ENCODE data around the gene LRP1B. TPM values are rescaled to one million over a fixed set of nuclear protein-coding genes. Genes with fewer than 3 reads are reported as not detected.
A peak's percentile ranks its signal among the peaks of the same experiment; 100 is the strongest.

Gene LRP1B
- total RNA-seq, 2 donors from 2014 or later = 0.79 to 1.8 TPM

DNA sequence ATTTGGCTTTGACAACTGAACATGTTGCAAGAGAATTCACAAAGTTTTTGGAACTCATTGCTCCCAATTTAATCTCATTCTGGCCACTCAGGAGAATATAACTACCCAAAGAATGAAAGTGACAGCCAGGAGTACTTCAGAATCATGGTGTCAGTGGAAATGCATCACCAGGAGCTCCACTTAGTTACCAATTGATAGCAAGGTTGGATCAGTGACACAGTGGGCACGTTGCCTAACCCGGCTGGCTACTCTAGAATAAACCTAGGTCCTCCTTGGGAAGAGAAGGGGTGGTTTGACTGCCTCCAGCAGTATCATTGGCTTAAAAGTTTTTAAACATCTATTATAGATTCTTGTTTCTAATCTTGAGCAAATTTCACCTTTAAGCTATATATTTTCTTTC, 40.0 kb upstream of the LRP1B start:
- Mint-ChIP-seq H3K27me3 (ENCODE audit: insufficient read depth) (no peaks in the 10 kb centered on the region), H3K27ac (no peak overlapping the region)

DNA sequence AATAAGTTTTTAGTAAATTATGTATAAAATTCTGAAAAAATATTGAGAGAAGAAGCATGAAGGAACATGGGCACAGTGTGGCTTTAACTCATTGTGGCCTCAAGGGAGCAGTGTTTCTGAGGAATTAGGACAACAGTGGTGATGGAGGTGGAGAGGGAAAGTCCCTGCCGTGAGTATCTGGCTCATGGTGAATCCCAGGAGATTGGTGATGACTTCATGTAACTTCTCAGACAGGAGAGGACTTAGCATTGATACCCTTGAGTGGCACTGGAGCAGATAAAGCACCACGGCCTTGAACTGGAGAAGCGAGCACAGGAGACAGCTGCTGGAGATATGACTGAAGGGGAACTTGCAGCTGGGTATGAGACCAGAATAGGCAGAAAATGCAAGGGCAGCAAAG, 35.0 kb upstream of the LRP1B start:
- no peaks in the 10 kb centered on the region for H3K36me3 Mint-ChIP-seq (ENCODE audit: low read depth)
- H3K27me3 Mint-ChIP-seq (ENCODE audit: insufficient read depth) = peaks cover 4% of the 10 kb centered on the region
- 46 to 63% methylated on average over 3 of the region's 3 CpGs for WGBS, 2 experiments (ENCODE audit: insufficient coverage in 1 of 2, insufficient read length in 1 of 2)
- no peak overlapping the region for H3K27ac Mint-ChIP-seq
- Histone ChIP-seq H3K9ac (ENCODE audit: extremely low read depth, low read length, poor library complexity, severe bottlenecking) (no peak overlapping the region), H3K4me3 (ENCODE audit: low read length) (no peak overlapping the region), H3K9me3 (ENCODE audit: control insufficient read depth, low read length) (no peaks in the 10 kb centered on the region), H3K36me3 (ENCODE audit: control insufficient read depth, insufficient read depth, low read length) (no peaks in the 10 kb centered on the region), H3K27ac (ENCODE audit: low read depth, low read length) (no peak overlapping the region), H3K4me1 (ENCODE audit: control insufficient read depth, insufficient read depth, low read length) (no peaks in the 10 kb centered on the region), H3K27me3 (ENCODE audit: control insufficient read depth, insufficient read depth, low read length, poor library complexity, severe bottlenecking) (no peaks in the 10 kb centered on the region)
- no peaks in the 10 kb centered on the region for H3K9me3 Mint-ChIP-seq
- H3K4me3 Mint-ChIP-seq = no peak overlapping the region
- DNase-seq = peak; percentile 73
- TF ChIP-seq, protein P1, sequence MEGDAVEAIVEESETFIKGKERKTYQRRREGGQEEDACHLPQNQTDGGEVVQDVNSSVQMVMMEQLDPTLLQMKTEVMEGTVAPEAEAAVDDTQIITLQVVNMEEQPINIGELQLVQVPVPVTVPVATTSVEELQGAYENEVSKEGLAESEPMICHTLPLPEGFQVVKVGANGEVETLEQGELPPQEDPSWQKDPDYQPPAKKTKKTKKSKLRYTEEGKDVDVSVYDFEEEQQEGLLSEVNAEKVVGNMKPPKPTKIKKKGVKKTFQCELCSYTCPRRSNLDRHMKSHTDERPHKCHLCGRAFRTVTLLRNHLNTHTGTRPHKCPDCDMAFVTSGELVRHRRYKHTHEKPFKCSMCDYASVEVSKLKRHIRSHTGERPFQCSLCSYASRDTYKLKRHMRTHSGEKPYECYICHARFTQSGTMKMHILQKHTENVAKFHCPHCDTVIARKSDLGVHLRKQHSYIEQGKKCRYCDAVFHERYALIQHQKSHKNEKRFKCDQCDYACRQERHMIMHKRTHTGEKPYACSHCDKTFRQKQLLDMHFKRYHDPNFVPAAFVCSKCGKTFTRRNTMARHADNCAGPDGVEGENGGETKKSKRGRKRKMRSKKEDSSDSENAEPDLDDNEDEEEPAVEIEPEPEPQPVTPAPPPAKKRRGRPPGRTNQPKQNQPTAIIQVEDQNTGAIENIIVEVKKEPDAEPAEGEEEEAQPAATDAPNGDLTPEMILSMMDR (conservative IDR thresholded peaks at IDR 0.05) = peak; percentile 82
- H3K4me1 Mint-ChIP-seq = peaks cover 2% of the 10 kb centered on the region

More for the DNA sequence above, 40.0 kb upstream of the LRP1B start:
- H3K9me3 Mint-ChIP-seq = no peaks in the 10 kb centered on the region
- Histone ChIP-seq H3K36me3 (ENCODE audit: control insufficient read depth, insufficient read depth, low read length) (no peaks in the 10 kb centered on the region), H3K9ac (ENCODE audit: extremely low read depth, low read length, poor library complexity, severe bottlenecking) (no peak overlapping the region), H3K9me3 (ENCODE audit: control insufficient read depth, low read length) (no peaks in the 10 kb centered on the region), H3K27me3 (ENCODE audit: control insufficient read depth, insufficient read depth, low read length, poor library complexity, severe bottlenecking) (no peaks in the 10 kb centered on the region), H3K4me1 (ENCODE audit: control insufficient read depth, insufficient read depth, low read length) (no peaks in the 10 kb centered on the region), H3K4me3 (ENCODE audit: low read length) (no peak overlapping the region), H3K27ac (ENCODE audit: low read depth, low read length) (no peak overlapping the region)
- no peaks in the 10 kb centered on the region for H3K36me3 Mint-ChIP-seq (ENCODE audit: low read depth)
- WGBS, 2 experiments (ENCODE audit: insufficient coverage in 1 of 2, insufficient read length in 1 of 2) = 82 to 88% methylated on average over 2 of the region's 2 CpGs
- DNase-seq = no peak
- H3K4me3 Mint-ChIP-seq = no peak overlapping the region
- peaks cover under 1% of the 10 kb centered on the region for H3K4me1 Mint-ChIP-seq
- TF ChIP-seq, protein P1 (conservative IDR thresholded peaks at IDR 0.05) = no peak

DNA sequence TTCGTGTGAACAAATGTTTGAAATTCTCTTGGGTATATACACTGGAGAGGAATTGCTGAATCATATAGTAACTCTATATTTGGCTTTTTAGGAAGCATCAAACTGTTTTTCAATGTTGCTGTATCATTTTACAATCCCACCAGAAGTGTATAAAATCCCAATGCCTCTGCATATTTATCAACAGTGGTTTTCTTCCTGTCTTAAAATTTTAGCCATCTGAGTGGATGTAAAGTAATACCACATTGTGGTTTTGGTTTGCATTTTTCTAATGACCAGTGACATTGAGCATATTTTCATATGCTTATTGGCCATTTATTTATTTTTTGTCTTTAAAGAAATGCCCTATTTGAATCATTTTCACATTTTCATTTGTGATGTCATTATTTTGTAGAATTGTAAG, 22.8 kb upstream of the LRP1B start:
- Histone ChIP-seq H3K4me1 (ENCODE audit: control insufficient read depth, insufficient read depth, low read length) (no peaks in the 10 kb centered on the region), H3K9ac (ENCODE audit: extremely low read depth, low read length, poor library complexity, severe bottlenecking) (no peak overlapping the region), H3K27ac (ENCODE audit: low read depth, low read length) (no peak overlapping the region), H3K27me3 (ENCODE audit: control insufficient read depth, insufficient read depth, low read length, poor library complexity, severe bottlenecking) (no peaks in the 10 kb centered on the region), H3K36me3 (ENCODE audit: control insufficient read depth, insufficient read depth, low read length) (no peaks in the 10 kb centered on the region), H3K4me3 (ENCODE audit: low read length) (no peak overlapping the region), H3K9me3 (ENCODE audit: control insufficient read depth, low read length) (no peaks in the 10 kb centered on the region)
- 92% methylated on average over 1 of the region's 1 CpG; no CpG with 5 or more reads in 1 of the 2 experiments for WGBS, 2 experiments (ENCODE audit: insufficient coverage in 1 of 2, insufficient read length in 1 of 2)
- Mint-ChIP-seq H3K27me3 (ENCODE audit: insufficient read depth) (no peaks in the 10 kb centered on the region), H3K36me3 (ENCODE audit: low read depth) (no peaks in the 10 kb centered on the region), H3K9me3 (no peaks in the 10 kb centered on the region), H3K4me3 (no peak overlapping the region), H3K27ac (no peak overlapping the region), H3K4me1 (no peaks in the 10 kb centered on the region)
- TF ChIP-seq, protein P1 (conservative IDR thresholded peaks at IDR 0.05) = no peak
- no peak for DNase-seq
